T-cell (primary cell): Measurements from ENCODE around the gene ST6GALNAC2. TPM values are rescaled to one million over a fixed set of nuclear protein-coding genes. Genes with fewer than 3 reads are reported as not detected.

Source experiments
- ATAC-seq, 4 experiments: fragments of 200-7000 bp in 3 of 4; fragments of 150-1000 bp in 1 of 4; cut with Tn5 transposase; replicated peaks in 1 of 4; 1 replicate in 3 of 4; 2 replicates in 1 of 4; pipeline ENCODE4 v1.10.0; 2021; ENCODE audit warnings: moderate library complexity in 3 of 4, mild to moderate bottlenecking in 2 of 4, moderate number of reproducible peaks in 1 of 4
- CTCF ChIA-PET, 2 donors: fragments of 300-600 bp; sonication (Branson Sonifier 250); formaldehyde crosslinking; loops; one replicate each; lab custom pipeline; 2022; ENCODE audit warnings: antibody characterized with exemption in 2 of 2; lab: Charles Lee
- POLR2A ChIA-PET, 2 donors: fragments of 300-600 bp; sonication (Branson Sonifier 250); formaldehyde crosslinking; loops; one replicate each; lab custom pipeline; 2022; ENCODE audit warnings: antibody characterized with exemption in 2 of 2; lab: Charles Lee
- DNase-seq, 35 experiments: peaks; one replicate each; pipeline versions ENCODE4 v3.0.0 to v3.0.0-alpha.2; 2013 to 2023
- H3K27ac ChIP-seq: one replicate; pipeline ENCODE4 v1.5.1; 2013; ENCODE audit warnings: low read length
- H3K27me3 ChIP-seq, 2 experiments: replicated peaks in 1 of 2; 1 replicate in 1 of 2; 2 replicates in 1 of 2; pipeline versions ENCODE4 v1.6.1 to v1.7.0; 2013; ENCODE audit warnings: low read length in 1 of 2, mixed read lengths in 1 of 2; ENCODE audit not compliant: control insufficient read depth in 2 of 2, insufficient read depth in 2 of 2; ENCODE audit errors: extremely low read depth in 1 of 2
- H3K36me3 ChIP-seq, 2 donors: 1 replicate in 1 of 2; 2 replicates in 1 of 2; pipeline versions ENCODE4 v1.6.1 to v1.7.0; 2013; ENCODE audit warnings: low read length in 1 of 2; ENCODE audit not compliant: control insufficient read depth in 2 of 2, insufficient read depth in 1 of 2; ENCODE audit errors: extremely low read depth in 1 of 2
- H3K4me1 ChIP-seq, 2 experiments: 1 replicate in 1 of 2; 2 replicates in 1 of 2; pipeline versions ENCODE4 v1.6.1 to v1.7.0; 2013; ENCODE audit warnings: low read length in 2 of 2, mixed read lengths in 1 of 2; ENCODE audit not compliant: insufficient read depth in 2 of 2, control insufficient read depth in 1 of 2; ENCODE audit errors: extremely low read depth in 1 of 2
- H3K4me3 ChIP-seq, 2 donors: 1 replicate in 1 of 2; 2 replicates in 1 of 2; pipeline versions ENCODE4 v1.5.1 to v1.7.0; 2013; ENCODE audit warnings: mild to moderate bottlenecking in 2 of 2, low read length in 1 of 2, moderate library complexity in 1 of 2; ENCODE audit not compliant: control insufficient read depth in 1 of 2; ENCODE audit errors: extremely low read depth in 1 of 2
- H3K9me3 ChIP-seq: 2 replicates; pipeline ENCODE4 v1.7.0; 2013
- H3K27ac Mint-ChIP-seq, 2 donors: one replicate each; pipeline ENCODE4 v1.8.0; 2020 to 2021; ENCODE audit warnings: mild to moderate bottlenecking in 2 of 2, mixed read lengths in 2 of 2
- H3K27me3 Mint-ChIP-seq, 2 donors: one replicate each; pipeline ENCODE4 v1.8.0; 2021 to 2022; ENCODE audit warnings: mixed read lengths in 2 of 2
- H3K36me3 Mint-ChIP-seq: one replicate; pipeline ENCODE4 v1.8.0; 2021; ENCODE audit warnings: mixed read lengths
- H3K4me1 Mint-ChIP-seq, 3 donors: one replicate each; pipeline ENCODE4 v1.8.0; 2020 to 2022; ENCODE audit warnings: mixed read lengths in 3 of 3, mild to moderate bottlenecking in 1 of 3
- H3K4me3 Mint-ChIP-seq, 3 donors: one replicate each; pipeline ENCODE4 v1.8.0; 2020 to 2022; ENCODE audit warnings: mild to moderate bottlenecking in 3 of 3, mixed read lengths in 3 of 3, moderate library complexity in 3 of 3
- H3K9me3 Mint-ChIP-seq, 3 donors: one replicate each; pipeline ENCODE4 v1.8.0; 2020 to 2022; ENCODE audit warnings: mixed read lengths in 3 of 3
- WGBS: methylation state at CpG from one replicate; pipeline ENCODE4 v1.1.5; 2013; ENCODE audit warnings: missing lambda C conversion rate; ENCODE audit not compliant: insufficient coverage; 5-methylcytosine and 5-hydroxymethylcytosine counted together
- total RNA-seq, 35 experiments: library from RNA in 6 of 35; stranded (reverse) in 6 of 35; fragments of 120-200 nt in 1 of 35; gene quantifications; one replicate each; pipeline versions ENCODE4 v1.2.1 to v1.2.4 and lab custom pipeline; 2013 to 2026

Gene ST6GALNAC2
- total RNA-seq, 5 donors from 2014 or later (not counting 1 experiment from before 2014, with no cell fraction given): 0.55 to 4.7 (median 2.1) TPM

- Mint-ChIP-seq H3K9me3 (no peaks in the 10 kb centered on the region), H3K36me3 (no peaks in the 10 kb centered on the region), H3K27ac (no peak overlapping the region), H3K4me1 (peaks cover 3 to 11% (median 9%) of the 10 kb centered on the region in 3 donors), H3K4me3 (no peak overlapping the region), H3K27me3 (peaks cover 19 to 48% of the 10 kb centered on the region in 2 donors)
- ATAC-seq (no peak), DNase-seq (no peak)
- POLR2A ChIA-PET: no interaction called here
- no peak overlapping the region for H3K27ac ChIP-seq
- CTCF ChIA-PET: interaction anchor here in 1 of 2 donors (0.7 kb wide), 1 partner anchor 210 kb away, joined by 3 read pairs; no protein-coding TSS in a partner anchor
- H3K4me1 ChIP-seq: peaks cover 0 to 18% of the 10 kb centered on the region in 2 experiments
- H3K9me3 ChIP-seq: no peaks in the 10 kb centered on the region
- 89% methylated on average over 4 of the region's 8 CpGs for WGBS
- no peak overlapping the region for H3K4me3 ChIP-seq
- H3K27me3 ChIP-seq: peaks cover 4 to 69% of the 10 kb centered on the region in 2 experiments
- H3K36me3 ChIP-seq: no peaks in the 10 kb centered on the region
These were observed 42.7 kb downstream of the ST6GALNAC2 start for GRCh38 chr17:76542984-76543383.

GRCh38 chr17:76542566-76542971 lies 43.1 kb downstream of the ST6GALNAC2 start:
- H3K27ac Mint-ChIP-seq: no peak overlapping the region
- no peak overlapping the region for H3K4me3 Mint-ChIP-seq
- no peak overlapping the region for H3K4me3 ChIP-seq
- ChIA-PET POLR2A (no interaction called here), CTCF (no interaction called here)
- H3K27me3 Mint-ChIP-seq: peaks cover 19 to 48% of the 10 kb centered on the region in 2 donors
- DNase-seq: no peak
- peaks cover 4 to 69% of the 10 kb centered on the region in 2 experiments for H3K27me3 ChIP-seq
- H3K9me3 ChIP-seq: no peaks in the 10 kb centered on the region
- peaks cover 0 to 18% of the 10 kb centered on the region in 2 experiments for H3K4me1 ChIP-seq
- no peaks in the 10 kb centered on the region for H3K36me3 ChIP-seq
- no peaks in the 10 kb centered on the region for H3K36me3 Mint-ChIP-seq
- peaks cover 3 to 11% (median 9%) of the 10 kb centered on the region in 3 donors for H3K4me1 Mint-ChIP-seq
- WGBS: 88% methylated on average over 10 of the region's 10 CpGs
- no peak for ATAC-seq
- H3K9me3 Mint-ChIP-seq: no peaks in the 10 kb centered on the region
- H3K27ac ChIP-seq: no peak overlapping the region

- WGBS: 92% methylated on average over 4 of the region's 10 CpGs
- ATAC-seq (no peak), DNase-seq (no peak)
- Mint-ChIP-seq H3K4me1 (peaks cover 3 to 11% (median 10%) of the 10 kb centered on the region in 3 donors), H3K4me3 (no peak overlapping the region), H3K36me3 (no peaks in the 10 kb centered on the region), H3K27me3 (peaks cover 19 to 49% of the 10 kb centered on the region in 2 donors), H3K9me3 (no peaks in the 10 kb centered on the region), H3K27ac (no peak overlapping the region)
- H3K27me3 ChIP-seq: peaks cover 4 to 74% of the 10 kb centered on the region in 2 experiments
- H3K4me3 ChIP-seq: no peak overlapping the region
- POLR2A ChIA-PET: no interaction called here
- no peaks in the 10 kb centered on the region for H3K36me3 ChIP-seq
- CTCF ChIA-PET: no interaction called here
- H3K9me3 ChIP-seq: no peaks in the 10 kb centered on the region
- H3K4me1 ChIP-seq: peaks cover 0 to 16% of the 10 kb centered on the region in 2 experiments
- no peak overlapping the region for H3K27ac ChIP-seq
These were observed 43.8 kb downstream of the ST6GALNAC2 start for GRCh38 chr17:76541739-76542454.

- Histone ChIP-seq H3K4me3 (no peak overlapping the region), H3K9me3 (no peaks in the 10 kb centered on the region), H3K27ac (no peak overlapping the region), H3K27me3 (peaks cover 4 to 80% of the 10 kb centered on the region in 2 experiments), H3K36me3 (no peaks in the 10 kb centered on the region), H3K4me1 (peaks cover 0 to 14% of the 10 kb centered on the region in 2 experiments)
- Mint-ChIP-seq H3K27me3 (peaks cover 23 to 58% of the 10 kb centered on the region in 2 donors), H3K9me3 (no peaks in the 10 kb centered on the region), H3K36me3 (no peaks in the 10 kb centered on the region), H3K27ac (no peak overlapping the region), H3K4me3 (no peak overlapping the region), H3K4me1 (peaks cover 3 to 11% (median 11%) of the 10 kb centered on the region in 3 donors)
- ChIA-PET CTCF (interaction anchor here (0.5 to 0.7 kb wide), 2 partner anchors 579 to 1602 kb away, joined by 3 read pairs; no protein-coding TSS in a partner anchor), POLR2A (no interaction called here)
- peak in 1 of 35 experiments; percentile 28 for DNase-seq
- 27% methylated on average over 12 of the region's 27 CpGs for WGBS
- ATAC-seq: peak in 2 of 4 experiments; percentile 25 to 50
These were observed 45.0 kb downstream of the ST6GALNAC2 start for GRCh38 chr17:76540381-76541300.

GRCh38 chr17:76539631-76540271 lies 45.9 kb downstream of the ST6GALNAC2 start, which contains the start of gene PRCD:
PRCD (plus strand) TSS chr17:76540044; CDS start chr17:76540142, 98 bp downstream.
- Mint-ChIP-seq H3K4me3 (peak within 1 kb of the TSS; percentile 41 to 61 (median 59)), H3K27me3 (peaks cover 23 to 62% of the 10 kb centered on the region in 2 donors), H3K9me3 (no peaks in the 10 kb centered on the region), H3K36me3 (no peaks in the 10 kb centered on the region), H3K27ac (peak within 1 kb of the TSS in 1 of 2 donors; percentile 63), H3K4me1 (peaks cover 5 to 15% (median 11%) of the 10 kb centered on the region in 3 donors)
- Histone ChIP-seq H3K9me3 (no peaks in the 10 kb centered on the region), H3K27ac (no peak within 1 kb of the TSS), H3K36me3 (no peaks in the 10 kb centered on the region), H3K4me3 (no peak within 1 kb of the TSS), H3K4me1 (peaks cover 0 to 14% of the 10 kb centered on the region in 2 experiments), H3K27me3 (peaks cover 4 to 84% of the 10 kb centered on the region in 2 experiments)
- 90% methylated on average over 9 of the region's 22 CpGs for WGBS
- CTCF ChIA-PET: interaction anchor here (0.5 to 0.7 kb wide), 2 partner anchors 578 to 1602 kb away, joined by 3 read pairs; no protein-coding TSS in a partner anchor
- POLR2A ChIA-PET: no interaction called here
- no peak for ATAC-seq
- no peak for DNase-seq
